T47D (cell line): Measurements from ENCODE around the gene ITPK1.

Experiments
- DNase-seq, 2 experiments: peaks; one replicate each; pipeline versions ENCODE4 v3.0.0 to v3.0.0-alpha.2; 2011 to 2012; ENCODE audit warnings: low read depth in 1 of 2, low spot score in 1 of 2
- JUND ChIP-seq: IDR thresholded peaks from 2 replicates; pipeline ENCODE4 v1.6.1; 2012; ENCODE audit warnings: low read depth
- in situ Hi-C: cut with HindIII; loops from 2 replicates; pipeline ENCODE4 v1.10.0; 2016; ENCODE audit warnings: low sequenced_read_pairs, low pct_unique_long_range_greater_than_20kb

ITPK1 gene

DNA sequence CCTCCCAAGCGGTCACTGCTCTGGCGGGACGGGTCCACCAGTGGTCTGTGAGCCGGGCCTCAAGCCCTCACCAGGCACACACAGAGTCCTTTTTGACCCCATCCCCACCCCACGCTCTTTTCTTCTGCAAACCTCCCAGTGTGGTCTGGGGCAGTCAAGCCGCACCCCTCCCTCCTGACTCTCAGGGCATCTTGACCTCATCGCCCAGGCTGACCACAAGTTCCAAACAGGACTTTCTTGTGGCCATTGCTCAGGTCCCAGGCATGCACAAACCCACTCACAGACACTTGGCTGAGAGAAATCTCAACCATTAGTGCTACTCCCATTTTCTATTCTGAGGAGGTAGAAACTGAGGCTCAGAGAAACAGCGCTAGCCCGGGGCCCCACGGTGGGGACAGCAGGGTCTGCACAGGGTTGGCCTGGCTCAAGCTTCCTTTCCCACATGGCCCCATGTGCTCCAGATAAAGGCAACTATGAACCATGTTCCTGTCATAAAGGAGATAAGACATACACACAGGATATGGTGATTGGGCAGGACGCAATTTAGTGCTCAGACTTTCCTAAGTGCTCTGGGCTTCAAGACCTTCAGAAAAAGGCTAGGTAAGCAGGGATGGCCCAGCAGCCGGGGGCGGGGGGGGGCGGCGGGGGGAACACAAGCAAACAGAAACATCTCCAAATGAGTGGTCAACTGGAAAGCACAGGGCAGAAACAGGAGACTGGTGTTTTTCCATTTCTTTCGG, 69.6 kb downstream of the ITPK1 start:
- peak in 1 of 2 experiments; percentile 75 for DNase-seq
- TF ChIP-seq JUND, result no peak; the same call in 1 of the 2 replicates
- in situ Hi-C loops, result no loop called here

DNA sequence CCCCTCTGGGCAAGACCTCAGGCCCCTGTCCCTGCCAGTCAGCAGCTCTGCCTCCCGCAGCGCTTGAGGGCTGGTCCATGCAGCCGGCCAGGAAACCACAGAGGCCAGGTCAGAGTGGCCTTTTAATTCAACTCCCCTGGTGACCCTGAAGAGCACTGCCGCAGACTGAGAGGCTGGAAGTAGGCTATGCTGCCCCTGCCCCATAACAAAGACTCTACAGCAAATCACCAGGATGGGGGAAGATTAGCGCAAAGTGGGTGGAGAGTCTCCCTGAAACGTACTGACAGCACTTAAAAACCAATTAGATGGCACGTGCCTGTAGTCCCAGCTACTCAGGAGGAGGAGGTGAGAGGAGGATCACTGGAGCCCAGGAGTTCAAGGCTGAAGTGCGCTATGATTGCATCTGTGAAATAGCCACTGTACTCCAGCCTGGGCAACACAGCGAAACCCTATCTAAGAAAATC, 70.5 kb downstream of the ITPK1 start:
- in situ Hi-C loops, result no loop called here
- no peak; the same call in 1 of the 2 replicates for TF ChIP-seq JUND
- DNase-seq, result peak in 1 of 2 experiments; percentile 80

DNA sequence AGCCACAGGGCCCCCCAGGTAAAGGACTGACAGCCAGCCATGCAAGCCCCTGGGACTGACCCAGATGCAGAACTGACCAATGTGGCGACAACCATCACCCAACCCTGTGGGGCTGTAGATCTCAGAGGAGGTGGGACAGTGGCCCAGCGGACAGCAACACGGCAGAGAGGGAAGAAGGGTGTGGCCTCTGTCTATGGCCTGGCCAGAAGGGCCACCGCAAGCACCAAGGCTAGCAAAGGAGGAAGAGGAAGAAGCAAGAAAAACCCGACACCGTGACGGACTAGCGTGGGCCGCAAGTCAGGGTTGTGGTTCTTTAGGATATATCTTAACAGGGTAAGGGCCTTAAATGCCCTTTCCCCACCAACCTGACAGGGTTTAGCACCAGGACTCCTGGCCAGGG, 71.2 kb downstream of the ITPK1 start:
- DNase-seq, result no peak
- TF ChIP-seq JUND, result no peak
- in situ Hi-C loops, result no loop called here

DNA sequence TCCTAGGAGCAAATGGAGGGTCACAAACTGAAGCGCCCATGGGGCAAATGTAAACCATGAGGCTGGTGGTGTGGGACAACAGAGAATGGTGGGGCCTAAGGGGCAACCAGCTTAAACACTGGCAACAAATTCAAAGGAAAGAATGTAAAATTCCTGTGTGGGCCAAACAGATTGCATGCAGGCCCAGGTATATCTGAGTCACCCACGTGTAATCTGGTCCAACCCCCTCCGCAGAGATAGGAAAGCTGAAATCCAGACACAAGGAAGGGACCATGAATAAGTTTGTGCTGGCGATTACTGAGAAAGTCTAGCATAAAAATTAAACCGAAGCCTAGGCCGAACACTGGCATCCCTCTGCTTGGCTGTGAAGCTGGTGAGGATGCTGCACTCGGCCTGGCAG, 71.6 kb downstream of the ITPK1 start:
- in situ Hi-C loops, result no loop called here
- DNase-seq, result no peak

DNA sequence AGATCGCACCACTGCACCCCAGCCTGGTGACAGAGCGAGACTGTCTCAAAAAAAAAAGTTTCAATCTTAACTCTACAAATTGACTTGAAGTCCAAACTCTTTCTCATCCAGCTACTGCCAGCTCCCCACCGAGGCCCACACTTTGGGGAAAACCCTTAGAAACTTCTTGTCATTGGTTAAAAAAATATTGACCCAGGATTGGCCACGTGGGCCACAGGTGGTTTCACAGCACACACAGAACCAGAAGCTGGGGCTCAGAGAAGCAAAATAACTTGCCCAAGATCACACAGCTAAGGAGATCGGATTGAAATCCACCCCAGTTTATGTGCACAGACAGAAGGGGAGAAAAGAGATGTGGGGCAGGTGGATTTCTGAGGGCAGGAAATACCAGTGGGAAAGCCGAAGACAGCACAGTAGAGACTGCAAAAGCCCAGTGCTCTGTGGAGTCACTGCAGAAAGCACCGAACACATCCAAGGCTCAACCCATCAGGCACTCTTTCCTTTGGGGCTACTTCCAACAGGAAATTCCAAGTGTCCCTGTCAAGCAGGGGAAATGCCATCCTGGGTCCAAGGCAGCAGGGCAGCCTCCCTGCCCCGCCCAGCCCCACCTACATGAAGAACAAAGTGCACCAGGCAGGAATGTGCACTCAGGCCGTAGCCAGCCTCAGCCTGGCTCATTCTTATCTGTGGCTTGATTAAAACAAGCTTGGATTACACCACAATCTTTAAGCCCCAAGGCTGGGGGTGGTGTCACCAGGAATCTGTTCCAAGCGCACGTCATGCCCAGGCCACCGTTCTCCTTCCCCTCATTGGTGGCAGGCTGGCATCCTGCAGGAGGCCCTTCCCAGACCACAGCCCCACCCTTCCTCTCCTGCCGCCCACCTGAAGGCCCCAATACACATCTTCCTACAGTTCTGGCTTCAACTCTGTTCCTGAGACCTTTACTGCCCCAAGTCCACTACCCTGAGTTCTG, 72.5 kb downstream of the ITPK1 start:
- TF ChIP-seq JUND, result no peak
- in situ Hi-C loops, result no loop called here
- peak in 1 of 2 experiments; percentile 75 for DNase-seq

More for the DNA sequence above, 71.6 kb downstream of the ITPK1 start:
- no peak for TF ChIP-seq JUND

- no peak for TF ChIP-seq JUND
- DNase-seq, result no peak
- in situ Hi-C loops, result no loop called here
Measured at GRCh38 chr14:93041830-93042229, 73.9 kb downstream of the ITPK1 start.

- in situ Hi-C loops, result no loop called here
- no peak for TF ChIP-seq JUND
- no peak for DNase-seq
Measured at GRCh38 chr14:93040982-93041381, 74.7 kb downstream of the ITPK1 start.

DNA sequence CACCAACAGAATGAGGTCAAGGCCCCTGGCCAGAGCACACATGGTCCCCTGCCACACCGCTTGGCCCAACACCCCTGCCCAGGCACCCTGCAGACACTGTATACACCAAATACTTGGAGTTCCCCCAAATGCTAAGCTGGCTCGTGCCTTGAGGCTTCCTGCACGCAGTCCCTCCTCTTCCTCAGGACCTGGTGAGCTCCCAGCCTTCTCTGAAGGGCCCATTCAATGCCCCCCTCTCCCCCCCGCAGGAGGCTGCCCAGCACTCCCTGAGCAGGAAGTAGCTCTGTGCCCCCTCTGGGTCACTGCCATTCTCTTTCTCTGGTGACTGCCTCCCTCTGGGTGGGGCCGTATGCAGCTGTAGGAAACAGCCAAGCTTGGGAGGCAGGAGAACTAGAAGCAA, 75.3 kb downstream of the ITPK1 start:
- TF ChIP-seq JUND, result no peak
- in situ Hi-C loops, result no loop called here

DNA sequence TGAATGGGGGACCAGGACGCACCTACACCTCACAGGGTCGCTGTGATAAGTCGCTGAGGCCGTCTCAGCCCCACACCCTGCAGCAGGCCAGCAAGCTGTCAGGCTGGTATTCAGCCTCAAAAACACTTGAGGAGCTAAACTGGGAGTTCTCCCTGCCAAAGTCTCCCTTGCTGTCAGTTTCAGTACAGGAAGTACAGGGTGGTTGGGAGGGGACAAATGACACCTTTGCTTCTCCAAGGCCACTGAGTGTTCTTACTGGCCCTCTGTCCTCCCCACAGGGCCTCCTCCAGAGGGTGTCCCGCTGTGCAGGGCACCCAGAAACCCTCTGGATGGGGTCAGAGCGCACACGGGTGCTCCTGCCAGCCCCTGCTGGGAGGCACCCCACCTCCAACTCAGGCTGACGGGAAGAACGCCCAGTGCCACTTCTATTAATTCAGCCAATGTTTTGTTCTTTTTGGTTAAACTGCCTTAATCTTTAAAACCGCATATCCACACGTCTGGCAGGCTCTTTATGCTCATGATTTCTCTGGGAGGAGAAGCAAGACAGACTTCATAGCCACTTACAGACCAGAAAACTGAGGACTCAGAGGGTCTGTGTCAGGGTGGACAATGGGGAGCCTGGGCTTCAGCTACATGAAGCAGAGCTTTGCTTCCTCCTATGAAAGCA, 75.9 kb downstream of the ITPK1 start:
- no peak for DNase-seq
- TF ChIP-seq JUND, result no peak
- in situ Hi-C loops, result no loop called here

More for the DNA sequence above, 75.3 kb downstream of the ITPK1 start:
- no peak for DNase-seq

- in situ Hi-C loops, result no loop called here
- TF ChIP-seq JUND, result no peak
- no peak for DNase-seq
Measured at GRCh38 chr14:93037351-93037750, 78.4 kb downstream of the ITPK1 start.

DNA sequence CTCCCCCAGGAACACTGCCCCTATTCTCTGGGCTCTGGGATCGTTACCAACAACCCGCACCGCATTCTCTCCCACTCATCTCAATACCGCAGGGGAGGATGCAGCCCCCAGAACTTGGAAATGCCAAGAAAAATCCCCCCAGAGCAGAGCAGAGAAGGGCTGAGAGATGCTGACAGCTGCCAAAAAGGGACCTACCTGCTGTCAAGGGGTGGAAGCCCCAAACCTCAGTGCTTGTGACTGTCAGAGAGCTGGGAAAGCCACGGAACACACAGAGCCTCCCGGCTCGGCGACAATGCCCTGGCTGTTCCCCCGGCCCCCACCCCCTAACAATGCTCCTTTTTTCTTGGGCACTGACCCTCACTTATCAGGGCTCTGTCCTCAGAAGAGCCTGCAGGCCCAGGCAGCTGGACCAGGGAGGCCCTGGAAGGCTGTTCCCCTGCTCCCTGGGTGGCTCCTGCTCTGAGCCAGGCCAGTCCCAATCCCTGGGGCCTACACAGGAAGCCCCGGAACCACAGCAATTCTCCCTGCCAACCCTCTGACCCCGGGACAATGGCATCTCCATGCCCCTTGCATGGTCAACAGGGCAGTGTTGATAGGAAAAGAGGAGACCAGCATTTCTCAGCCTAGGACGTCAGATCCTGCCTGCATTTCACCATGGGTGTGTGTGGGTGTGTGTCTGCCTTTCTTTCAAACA, 78.9 kb downstream of the ITPK1 start:
- TF ChIP-seq JUND, result no peak
- no peak for DNase-seq

GRCh38 chr14:93035917-93036651, 79.6 kb downstream of the ITPK1 start:
- TF ChIP-seq JUND, result no peak
- in situ Hi-C loops, result no loop called here
- no peak for DNase-seq

More for the DNA sequence above, 78.9 kb downstream of the ITPK1 start:
- in situ Hi-C loops, result no loop called here
